ENCODE data around the gene PSMF1. TPM values are rescaled to one million over a fixed set of nuclear protein-coding genes. Genes with fewer than 3 reads are reported as not detected.

The PSMF1 gene
- total RNA-seq, 4 donors from 2014 or later = 70.0 to 111 (median 89.0) TPM

DNA sequence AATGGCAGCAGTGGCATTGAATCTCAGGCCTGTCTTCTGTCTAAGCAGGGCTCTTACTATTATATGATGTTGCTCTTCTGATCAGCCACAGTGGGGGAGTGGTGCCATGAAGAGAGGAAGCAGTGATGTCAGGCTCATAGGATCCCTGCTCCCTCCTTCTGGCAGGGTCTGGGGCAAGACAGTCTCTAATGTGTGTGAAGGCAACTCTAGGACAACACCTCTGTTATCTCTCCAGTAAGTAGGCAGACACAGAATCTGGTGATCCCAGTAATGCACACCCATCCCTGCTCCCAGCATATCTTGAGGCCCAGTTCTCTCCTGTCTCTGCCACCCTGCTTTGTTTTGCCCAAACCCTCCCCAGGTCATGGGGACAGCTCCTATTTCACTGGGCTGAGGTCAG, 93.6 kb downstream of the PSMF1 start:
- H3K4me3 ChIP-seq = no peak overlapping the region
- intact Hi-C loops (cut with DNase I) = no loop called here
- H3K9me3 ChIP-seq = no peaks in the 10 kb centered on the region
- peaks cover 0 to 54% (median 0%) of the 10 kb centered on the region in 4 donors for H3K27me3 ChIP-seq
- H3K27ac ChIP-seq = no peak overlapping the region
- DNase-seq = no peak
- no peaks in the 10 kb centered on the region for H3K36me3 ChIP-seq
- H3K4me1 ChIP-seq = peaks cover 0 to 5% (median 5%) of the 10 kb centered on the region in 3 donors
- no peak for TF ChIP-seq POLR2A (IDR thresholded peaks at IDR 0.05)
- TF ChIP-seq CTCF (IDR thresholded peaks at IDR 0.05) = no peak

DNA sequence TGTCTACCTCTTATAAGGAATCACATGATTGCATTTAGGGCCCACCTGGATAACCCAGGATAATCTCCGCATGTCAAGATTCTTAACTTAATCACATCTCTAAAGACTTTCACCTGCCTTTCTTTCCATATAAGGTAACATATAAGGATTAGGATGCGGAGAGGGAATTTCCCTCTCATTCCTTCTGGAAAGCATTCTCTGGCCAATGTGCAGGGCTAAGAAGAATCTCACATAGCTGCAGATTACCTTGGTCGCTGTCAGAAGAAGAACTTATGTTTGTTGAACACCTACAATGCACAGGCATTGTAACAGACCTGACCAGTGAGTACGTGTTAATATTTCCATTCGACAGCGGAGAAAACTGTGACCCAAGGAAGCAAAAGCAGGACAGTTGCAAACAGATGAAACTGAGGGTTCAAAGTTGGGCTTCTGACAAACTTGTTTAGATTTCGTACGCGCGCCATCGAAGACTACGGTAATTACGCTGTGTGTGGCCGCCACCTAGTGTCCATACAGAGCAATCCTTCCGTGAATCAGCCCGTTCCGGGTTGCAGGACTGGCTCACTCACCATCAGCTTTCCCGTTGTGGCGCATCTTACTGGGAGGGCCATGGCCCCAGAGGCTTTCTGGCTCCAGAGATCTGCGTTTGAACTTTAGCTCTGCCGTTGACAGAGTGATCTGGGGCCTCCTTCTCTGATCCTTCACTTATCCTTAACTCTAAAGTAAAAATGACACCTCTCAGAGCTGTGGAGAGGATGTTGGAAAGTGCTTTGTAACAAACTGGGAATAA, 94.4 kb downstream of the PSMF1 start:
- peaks cover 0 to 5% (median 5%) of the 10 kb centered on the region in 3 donors for H3K4me1 ChIP-seq
- TF ChIP-seq CTCF (IDR thresholded peaks at IDR 0.05) (peak; percentile 55 to 84 (median 70)), POLR2A (IDR thresholded peaks at IDR 0.05) (no peak)
- peaks cover 0 to 62% (median 0%) of the 10 kb centered on the region in 4 donors for H3K27me3 ChIP-seq
- DNase-seq = peak; percentile 3
- no peaks in the 10 kb centered on the region for H3K9me3 ChIP-seq
- 12 to 13% methylated on average over 20 to 21 of the region's 21 CpGs for WGBS, 2 donors
- H3K4me3 ChIP-seq = no peak overlapping the region
- intact Hi-C loops (cut with DNase I) = no loop called here
- H3K36me3 ChIP-seq = no peaks in the 10 kb centered on the region
- H3K27ac ChIP-seq = no peak overlapping the region

DNA sequence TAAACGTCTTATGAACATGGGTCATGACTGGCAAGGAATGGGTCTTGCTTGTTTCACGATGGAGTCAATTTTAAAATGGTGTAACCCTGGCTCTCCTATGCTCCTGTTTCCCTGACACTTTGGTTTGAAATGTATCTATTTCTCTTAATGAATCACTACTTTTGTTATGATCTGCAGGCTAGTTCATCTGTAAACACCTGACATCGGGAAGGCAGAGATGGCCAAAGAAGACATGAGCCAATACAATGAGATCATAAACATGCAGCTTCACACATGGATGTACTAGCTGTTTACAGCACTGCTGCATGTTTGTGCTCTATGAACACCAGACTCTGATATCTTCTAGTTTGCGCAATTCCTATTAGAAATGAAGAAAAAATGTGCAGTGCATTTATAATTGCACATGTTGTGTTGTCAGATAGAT, 96.4 kb downstream of the PSMF1 start:
- no peak for DNase-seq
- Histone ChIP-seq H3K27me3 (peaks cover 0 to 57% (median 0%) of the 10 kb centered on the region in 4 donors), H3K4me1 (peaks cover 0 to 5% (median 5%) of the 10 kb centered on the region in 3 donors), H3K4me3 (no peak overlapping the region), H3K9me3 (no peaks in the 10 kb centered on the region), H3K36me3 (no peaks in the 10 kb centered on the region), H3K27ac (no peak overlapping the region)
- intact Hi-C loops (cut with DNase I) = no loop called here
- WGBS, 2 donors = 50 to 65% methylated on average over 4 of the region's 4 CpGs
- TF ChIP-seq CTCF (IDR thresholded peaks at IDR 0.05) (no peak), POLR2A (IDR thresholded peaks at IDR 0.05) (no peak)

GRCh38 chr20:1215386-1216170, 97.2 kb downstream of the PSMF1 start:
- no peak for DNase-seq
- WGBS, 2 donors = 54 to 58% methylated on average over 11 of the region's 11 CpGs
- Histone ChIP-seq H3K9me3 (no peaks in the 10 kb centered on the region), H3K36me3 (no peaks in the 10 kb centered on the region), H3K4me3 (no peak overlapping the region), H3K4me1 (peaks cover 0 to 5% (median 5%) of the 10 kb centered on the region in 3 donors), H3K27me3 (peaks cover 0 to 57% (median 0%) of the 10 kb centered on the region in 4 donors), H3K27ac (no peak overlapping the region)
- intact Hi-C loops (cut with DNase I) = no loop called here
- TF ChIP-seq CTCF (IDR thresholded peaks at IDR 0.05) (no peak), POLR2A (IDR thresholded peaks at IDR 0.05) (no peak)
